GM21737 (cell line): Measurements from ENCODE around the gene NEUROG3.

Experiments used
- ATAC-seq: cut with Tn5 transposase; IDR thresholded peaks from one replicate; pipeline ENCODE4 v1.9.1; 2021; ENCODE audit warnings: mild to moderate bottlenecking, moderate library complexity; ENCODE audit not compliant: unreplicated experiment

Gene NEUROG3, protein sequence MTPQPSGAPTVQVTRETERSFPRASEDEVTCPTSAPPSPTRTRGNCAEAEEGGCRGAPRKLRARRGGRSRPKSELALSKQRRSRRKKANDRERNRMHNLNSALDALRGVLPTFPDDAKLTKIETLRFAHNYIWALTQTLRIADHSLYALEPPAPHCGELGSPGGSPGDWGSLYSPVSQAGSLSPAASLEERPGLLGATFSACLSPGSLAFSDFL

DNA sequence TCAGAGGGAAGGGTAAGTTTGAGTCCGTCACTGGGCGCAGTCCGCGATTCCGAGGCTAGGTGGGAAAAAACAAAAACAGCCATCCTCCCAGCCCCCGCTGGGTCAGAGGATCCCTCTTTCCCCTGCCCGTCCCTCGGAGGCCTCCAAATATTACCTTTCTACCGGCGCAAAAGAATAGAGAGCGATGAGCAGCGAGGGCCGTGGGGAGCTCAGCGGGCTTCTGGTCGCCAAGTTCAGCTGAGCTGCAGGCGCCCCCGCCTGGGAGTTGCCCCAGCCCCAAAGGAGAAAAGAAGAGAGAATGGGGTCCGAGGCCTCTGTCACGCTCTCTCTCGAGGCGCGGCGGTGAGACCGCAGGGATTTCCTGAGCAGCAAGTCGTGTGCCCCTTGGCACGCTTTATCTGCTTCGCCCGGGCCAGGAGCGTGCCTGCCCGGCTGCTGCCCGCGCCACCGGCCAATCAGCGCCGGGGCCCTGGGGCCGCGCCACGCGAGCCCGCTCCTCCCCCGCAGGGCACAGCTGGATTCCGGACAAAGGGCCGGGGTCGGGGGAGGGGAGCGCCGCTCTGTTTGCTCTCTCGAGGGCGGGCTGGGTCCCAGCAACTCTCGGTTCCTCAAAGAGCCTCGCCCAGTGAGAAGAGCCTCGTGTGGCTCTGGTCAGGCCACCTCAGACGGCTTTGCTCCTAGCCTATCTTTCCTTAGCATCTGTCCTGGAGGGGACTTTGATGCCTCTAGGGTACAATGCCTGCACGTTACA, at the start of gene NEUROG3:
NEUROG3 (minus strand) TSS at position 367 of the 751 bp plus-strand sequence. CDS start 379 bp downstream, outside the sequence.
- no peak for ATAC-seq

DNA sequence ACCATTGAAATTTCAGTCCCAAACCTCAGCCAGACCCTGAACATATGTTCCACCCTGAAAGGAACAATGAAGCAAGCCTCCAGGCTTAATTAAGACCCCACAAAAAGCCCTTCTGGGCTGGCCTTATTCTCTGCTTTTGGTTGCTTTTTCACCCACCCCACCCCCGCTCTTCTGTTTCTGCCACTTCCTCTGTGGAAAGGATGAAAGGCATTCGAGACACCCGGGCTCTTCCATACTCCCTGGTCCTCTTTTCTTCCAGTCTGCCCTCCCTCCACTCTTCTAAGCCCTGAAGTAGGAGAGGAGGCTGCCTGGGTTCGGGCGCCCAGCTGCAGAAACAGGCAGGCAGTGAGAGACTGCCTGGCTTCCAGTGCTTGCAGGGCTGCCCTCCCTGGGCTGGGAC, 47.4 kb upstream of the NEUROG3 start:
- no peak for ATAC-seq

DNA sequence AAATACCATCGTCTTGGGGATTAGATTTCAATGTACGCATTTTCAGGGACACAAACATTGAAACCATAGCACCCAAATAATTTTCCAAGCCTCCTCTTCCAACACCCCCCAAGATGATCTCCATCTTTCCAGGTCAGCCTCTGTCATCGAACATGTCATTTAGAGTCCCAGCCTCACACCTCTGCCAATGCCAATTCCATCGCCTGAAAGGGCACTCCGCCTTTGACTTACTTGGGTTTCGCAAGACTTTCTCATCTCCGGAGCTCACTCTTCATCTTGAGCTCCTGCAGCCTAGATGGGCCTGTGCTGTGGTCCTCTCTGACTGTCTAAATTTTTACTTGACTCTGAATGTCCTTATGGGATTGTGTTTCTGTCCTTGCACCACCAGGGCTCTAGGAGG, 46.4 kb upstream of the NEUROG3 start:
- ATAC-seq: no peak

DNA sequence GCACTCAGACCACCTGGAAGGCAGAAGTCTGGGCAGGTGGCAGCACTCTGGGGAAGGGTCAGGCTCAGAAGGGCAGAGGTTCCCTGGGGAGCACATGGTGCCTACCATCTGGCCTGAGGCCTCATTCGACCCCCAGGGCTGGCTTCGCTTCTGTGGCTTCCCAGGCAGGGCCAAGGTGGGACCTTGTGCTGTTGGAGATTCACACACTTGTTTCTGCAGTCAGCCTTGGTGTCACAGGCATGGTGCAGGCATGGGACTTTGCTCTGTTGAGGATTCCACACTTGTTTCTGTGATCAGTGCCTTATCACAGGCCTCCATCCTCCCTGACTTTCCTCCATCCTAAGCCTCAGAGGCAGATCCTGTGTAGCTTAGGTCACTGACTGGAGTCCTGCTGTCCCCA, 45.5 kb upstream of the NEUROG3 start:
- ATAC-seq: no peak

DNA sequence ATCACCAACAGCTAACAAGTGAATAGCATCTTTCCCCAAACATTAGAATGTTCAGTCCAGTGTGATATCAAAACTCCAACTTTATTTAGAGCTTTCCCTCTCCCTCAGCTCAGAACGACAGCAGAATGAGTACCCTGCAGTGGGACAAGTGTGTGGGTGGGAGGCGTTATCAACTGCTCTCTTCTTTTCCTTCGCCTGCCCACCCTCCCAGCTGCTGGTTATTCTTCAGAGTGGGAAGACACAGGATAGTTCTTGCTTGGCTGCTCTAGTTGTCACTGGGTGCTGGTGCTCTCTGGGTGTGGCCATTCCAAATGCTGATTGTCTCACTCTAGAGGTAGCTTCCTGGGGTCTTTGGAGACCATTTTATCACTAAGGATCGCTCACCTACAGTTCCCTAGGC, 43.1 kb upstream of the NEUROG3 start:
- ATAC-seq: no peak

DNA sequence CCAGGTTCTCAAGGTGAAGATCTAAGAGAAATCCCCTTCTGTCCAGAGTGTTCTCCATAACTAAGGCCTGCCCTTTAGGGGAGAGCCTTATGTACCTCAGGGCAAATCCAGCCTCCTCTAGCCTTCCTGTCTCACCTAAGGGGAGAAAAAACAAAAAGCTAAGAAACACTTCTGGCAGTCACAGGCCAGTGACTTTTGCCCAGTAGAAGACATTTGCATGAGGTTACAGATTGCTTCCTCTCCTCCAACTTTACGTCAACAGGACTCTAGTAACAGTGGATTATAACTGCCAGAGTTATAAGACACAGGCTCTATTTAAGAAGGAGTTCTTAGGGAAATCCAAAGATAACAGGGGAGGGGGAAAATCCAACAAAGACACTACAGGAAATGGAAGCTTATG, 40.9 kb upstream of the NEUROG3 start:
- no peak for ATAC-seq

DNA sequence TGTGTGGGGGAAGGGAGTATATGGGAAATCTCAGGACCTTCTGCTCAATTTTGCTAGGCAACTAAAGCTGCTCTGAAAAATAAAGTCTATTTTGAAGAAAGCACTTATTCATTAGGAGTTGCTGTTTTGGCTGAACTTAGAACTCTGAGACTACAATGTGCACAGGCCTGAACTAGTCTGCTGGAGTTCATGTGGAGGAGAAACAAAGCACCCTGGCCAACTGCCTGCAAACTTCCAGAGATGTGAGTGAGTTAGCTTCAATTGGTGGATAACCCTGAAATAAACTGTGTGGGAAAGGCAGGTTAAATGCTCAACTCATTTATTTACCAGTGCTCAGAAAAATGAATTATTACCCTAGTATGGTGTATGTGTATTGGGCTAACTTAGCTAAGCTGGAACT, 39.5 kb upstream of the NEUROG3 start:
- no peak for ATAC-seq

DNA sequence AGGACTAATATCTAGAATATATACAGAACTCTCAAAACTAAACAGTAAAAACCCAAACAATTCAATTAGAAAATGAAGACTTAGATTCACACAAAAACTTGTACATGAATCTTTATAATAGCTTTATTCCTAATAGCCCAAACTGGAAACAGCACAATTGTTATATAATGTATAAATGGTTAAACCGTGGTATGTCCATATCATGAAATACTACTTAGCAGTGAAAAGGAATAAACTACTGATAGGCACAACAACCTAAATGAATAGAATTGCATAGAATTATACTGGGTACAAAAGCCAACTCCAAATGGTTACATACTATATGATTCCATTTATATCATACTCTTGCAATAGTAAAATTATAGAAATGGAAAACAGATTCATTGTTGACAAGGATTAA, 35.9 kb upstream of the NEUROG3 start:
- no peak for ATAC-seq

DNA sequence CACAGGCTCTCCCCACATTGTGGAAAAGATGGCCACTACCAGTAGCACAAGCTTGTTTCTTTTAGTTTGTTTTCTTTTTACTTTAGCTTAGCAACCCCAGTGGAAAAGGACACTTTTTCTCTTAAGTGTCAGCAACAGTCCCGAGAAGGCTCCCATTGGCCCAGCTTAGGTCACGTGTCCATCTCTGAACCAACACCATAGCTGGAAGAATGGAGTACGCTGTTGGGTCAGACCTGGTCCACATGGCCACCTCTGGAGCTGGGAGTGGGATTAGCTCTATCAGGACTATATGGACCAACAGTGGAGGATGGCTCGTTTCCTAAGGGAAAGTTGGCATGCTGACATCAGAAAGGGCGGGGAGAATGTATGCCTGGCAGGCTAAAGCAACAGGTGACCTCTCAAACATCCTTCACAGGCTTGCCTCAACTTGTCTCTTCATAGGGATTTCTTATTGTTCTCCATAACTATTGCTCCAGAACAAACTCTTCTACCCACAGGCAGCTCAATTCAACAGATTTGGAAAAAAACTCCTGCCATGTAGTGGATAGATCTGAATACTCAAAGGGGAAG, 27.6 kb upstream of the NEUROG3 start:
- no peak for ATAC-seq

DNA sequence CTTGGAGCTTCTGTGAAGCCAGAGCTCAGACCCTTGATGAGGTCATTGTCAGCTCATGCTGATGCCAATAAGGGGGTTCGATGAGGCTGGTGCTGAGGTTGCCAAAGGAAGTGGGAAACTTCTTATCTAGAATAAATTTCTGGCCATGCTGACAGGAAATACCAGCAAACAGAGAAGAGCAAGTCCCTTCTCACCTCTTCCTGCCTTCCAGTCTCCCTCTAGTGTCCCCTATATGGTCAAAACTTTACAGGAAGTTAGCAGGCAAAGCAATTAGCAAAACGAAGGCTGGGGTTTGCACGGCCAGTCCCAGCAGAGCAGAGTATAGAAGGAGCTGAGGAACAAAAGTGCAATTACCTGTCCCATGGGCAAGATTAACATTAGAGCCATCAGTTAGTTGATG, 15.1 kb upstream of the NEUROG3 start:
- ATAC-seq: no peak

DNA sequence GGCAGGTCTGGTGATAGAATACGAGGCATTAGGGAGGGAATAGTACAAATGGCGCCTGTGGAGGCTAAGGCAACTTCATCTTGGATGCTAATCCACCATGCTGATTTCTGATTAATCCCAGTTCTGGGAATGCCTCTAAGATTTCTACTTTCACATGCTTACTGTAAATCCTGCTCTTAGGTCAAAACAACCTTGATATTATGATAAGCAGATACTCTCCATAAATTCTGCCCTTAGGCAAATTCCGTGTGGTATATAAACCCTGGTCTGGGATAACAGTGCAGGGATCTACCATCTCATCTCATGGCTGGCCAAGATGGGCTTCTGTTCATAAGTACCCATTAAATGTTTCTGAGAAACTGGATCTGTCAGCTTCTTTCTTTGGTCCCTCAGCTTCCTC, 11.4 kb upstream of the NEUROG3 start:
- no peak for ATAC-seq

DNA sequence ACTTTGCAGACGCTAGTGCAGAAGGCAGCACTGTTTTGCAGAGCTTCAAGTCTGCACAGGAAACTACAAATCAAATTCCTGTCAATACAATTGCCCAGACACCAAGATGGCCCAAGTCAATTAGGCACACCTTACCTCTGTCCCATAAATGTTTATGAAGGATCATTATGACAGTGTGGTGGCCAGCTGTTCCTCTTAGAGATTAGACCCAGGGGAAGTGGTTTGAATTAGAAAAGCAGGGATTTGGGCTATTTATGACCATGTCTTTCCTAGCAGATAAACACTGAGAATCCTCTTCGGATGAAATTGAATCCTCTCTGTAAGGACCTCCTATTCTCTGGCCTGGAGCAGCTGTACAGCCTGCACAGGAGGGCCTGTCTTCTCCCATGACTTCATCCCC, 9.9 kb upstream of the NEUROG3 start:
- ATAC-seq: no peak

DNA sequence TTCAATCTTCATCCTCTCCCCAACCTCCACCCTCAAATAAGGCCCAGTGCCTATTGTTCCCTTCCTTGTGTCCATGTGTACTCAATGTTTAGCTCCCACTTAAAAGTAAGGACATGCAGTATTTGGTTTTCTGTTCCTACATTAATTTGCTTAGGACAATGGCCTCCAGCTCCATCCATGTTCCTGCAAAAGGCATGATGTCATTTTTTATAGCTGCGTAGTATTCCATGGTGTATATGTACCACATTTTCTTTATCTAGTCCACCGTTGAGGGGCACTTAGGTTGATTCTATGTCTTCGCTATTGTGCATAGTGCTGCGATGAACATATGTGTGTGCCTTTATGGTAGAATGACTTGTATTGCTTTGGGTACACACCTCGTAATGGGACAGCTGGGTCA, 7.2 kb upstream of the NEUROG3 start:
- no peak for ATAC-seq

DNA sequence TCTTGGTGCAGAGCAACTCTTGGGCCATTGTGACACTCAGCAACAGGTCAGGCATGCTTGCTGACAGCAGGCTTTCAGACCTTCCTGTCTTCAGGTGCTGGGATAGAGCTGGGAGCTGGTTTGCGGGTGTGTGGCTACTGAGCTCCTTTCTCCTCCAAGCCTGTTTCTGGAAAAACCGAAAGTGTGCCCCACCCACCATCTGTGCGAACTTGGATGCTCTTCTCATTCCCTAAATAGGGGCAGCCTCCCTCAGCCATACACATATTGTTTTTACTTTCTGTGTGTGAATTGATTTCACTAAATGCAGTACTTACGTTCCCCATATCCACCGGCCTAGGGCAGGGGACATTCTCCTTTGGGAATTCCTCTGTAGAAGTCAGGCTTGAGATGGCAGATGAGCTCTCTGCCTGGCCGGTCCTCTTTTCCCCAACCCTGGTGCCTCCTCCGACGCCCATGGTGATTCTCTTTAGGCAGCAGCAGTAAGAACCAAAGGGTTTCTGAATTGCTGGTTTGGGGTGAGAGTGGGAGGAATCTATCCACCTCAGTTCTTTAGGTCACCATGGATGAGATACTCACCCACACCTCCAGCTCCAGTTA, 6.3 kb upstream of the NEUROG3 start:
- no peak for ATAC-seq

DNA sequence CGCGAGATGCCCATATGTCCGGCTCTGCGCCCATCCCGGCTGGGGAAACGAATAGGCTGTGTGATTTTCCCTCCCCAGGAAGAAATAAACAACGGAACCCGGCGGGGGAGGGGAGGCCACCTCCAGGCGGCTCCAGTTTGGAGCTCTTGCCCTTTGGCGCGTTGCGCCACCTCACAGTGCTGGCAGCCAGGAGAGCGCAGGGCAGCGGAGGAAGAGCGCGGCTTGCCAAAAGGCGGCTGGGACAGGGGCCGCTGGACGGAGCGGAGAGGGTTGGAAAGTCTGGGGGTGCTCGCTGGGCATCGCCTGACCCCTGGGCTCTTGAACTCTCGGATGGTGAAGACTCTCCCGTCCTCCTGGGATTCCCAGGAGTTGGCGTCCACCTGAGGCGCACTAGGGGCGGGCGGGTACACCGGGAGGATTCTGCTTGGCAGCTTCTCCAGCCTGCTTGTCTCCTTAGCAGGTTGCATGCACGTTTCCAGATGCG, 5.3 kb upstream of the NEUROG3 start:
- no peak for ATAC-seq

DNA sequence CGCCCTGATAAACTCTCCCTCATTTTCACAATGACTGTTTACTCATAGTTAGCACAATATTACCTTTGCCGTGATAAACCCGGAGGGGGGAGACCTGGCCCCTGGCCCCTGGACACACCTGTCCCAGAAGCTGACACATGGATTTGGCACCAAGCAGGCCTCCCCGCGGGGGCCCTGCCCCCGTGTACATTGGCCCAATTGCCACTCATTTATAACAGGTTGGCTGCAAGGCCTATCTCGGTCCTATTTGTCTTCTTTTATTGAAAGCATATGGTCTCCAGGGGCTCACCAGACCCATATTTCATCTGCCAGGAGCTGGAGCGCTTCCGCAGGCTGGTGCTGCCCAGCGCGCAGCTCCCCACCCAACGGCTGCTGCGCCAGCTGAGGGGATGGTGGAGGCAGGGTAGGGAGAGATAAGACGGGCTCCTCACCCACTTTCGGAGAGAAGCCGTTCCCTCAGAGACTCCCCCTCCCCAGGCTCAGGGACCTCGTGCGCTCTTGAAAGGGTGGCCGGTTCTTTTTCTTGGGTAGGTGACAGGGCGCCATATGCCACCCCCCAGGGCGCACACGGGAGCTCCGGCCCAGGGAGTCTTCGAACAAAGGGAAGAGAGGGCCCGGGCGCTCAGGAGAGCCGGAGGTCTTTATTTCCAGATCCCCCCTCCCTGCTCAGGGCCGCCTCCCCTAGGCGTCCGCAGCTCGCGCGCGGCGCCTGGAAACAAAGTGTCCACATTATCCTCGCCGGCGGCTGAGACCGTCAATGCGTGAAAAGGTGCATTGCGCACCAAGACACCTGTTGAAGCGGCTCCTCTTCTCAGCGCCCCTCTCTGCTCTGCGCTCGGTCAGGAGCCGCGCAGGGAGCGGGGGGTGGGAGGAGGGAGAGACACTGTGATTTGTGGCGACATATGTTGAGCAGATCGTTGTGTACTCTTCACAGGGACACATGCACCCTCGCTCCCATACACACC, 4.3 kb upstream of the NEUROG3 start:
- ATAC-seq: no peak

DNA sequence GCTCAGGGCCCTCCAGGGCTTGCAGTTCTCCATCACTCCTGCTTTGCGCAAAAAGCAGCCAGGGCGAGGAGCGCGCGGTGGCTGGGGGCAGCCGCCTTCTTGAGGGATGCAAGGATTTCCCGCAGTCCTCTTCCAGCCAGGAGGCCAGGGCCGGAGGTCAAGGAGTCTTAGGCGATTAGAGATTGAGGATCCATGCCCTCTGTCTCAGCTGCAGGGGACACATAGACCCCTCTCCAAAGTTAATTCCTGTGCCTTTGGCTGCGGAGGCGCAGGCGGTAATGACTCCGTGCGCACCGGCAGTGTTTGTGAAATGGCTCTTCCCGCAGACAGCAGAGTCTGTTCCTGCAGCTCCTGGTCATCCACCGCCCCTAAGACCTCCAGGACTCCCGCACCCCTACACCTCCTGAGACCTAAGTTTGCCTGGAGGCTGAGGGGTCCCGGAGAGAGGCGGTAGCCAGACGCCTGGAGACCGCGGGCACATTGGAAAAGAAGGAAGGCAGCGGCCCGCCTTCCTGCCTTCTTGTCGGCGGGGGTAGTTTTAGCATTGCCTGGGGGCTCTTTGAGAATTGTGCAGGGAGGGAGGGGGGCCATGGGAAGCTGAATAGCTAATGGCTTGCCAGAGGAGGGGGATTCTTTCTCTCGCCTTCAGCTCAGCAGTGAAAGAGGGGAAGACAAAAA, 3.3 kb upstream of the NEUROG3 start:
- ATAC-seq: no peak

DNA sequence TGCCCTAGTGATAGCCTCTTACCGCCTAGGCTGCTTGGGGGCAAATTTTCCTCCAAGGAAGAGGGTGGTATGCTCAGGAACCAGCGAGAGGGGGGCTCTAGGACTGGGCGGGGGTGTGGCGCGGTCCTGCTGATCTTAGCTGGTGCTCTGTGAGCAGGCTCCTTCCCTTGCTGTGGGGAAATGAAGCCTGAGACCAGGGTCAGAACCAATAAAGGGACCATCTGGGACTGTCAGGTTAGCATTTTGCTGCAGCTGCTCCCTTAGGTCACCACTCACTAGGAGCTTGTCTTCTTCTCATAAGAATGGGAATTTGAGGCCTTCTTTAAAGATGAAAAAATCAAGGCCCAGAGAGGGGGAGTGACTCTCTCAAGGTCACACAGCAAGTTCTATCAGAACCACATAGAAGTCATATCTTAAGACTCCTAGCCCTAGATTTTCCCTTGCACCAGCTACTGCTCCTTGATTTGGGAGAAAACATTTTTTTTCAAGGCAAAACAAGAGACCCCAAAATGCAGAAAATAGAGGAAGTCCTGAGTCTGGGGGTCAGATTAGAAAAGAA, 2.0 kb upstream of the NEUROG3 start:
- ATAC-seq: no peak

DNA sequence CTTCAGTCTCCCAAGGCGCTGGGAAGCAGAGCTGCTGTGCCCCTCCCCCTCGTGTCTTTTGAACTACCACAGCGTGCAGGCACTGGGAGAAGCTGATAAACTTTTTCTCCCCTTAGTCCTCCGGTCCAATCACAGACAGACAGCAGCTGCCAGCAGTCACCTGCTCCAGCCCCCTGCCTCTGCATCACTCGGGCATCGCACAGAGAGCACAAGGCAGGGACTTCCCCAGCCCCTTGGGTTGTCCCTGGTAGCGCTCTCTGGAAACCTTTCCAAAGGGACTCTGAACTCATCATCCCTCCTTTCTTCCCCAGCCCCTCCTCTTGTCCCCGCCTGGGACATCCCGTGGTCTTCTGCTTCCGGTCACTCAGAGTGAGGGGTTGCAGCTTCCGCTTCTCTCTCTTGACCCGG, 1.4 kb upstream of the NEUROG3 start:
- ATAC-seq: no peak
